ENCODE results near the gene SMIM5. TPM values are rescaled to one million over a fixed set of nuclear protein-coding genes. Genes with fewer than 3 reads are reported as not detected.

SMIM5 gene
- polyA plus RNA-seq, 3 donors: 5.6 to 13.3 (median 5.7) TPM

GRCh38 chr17:75595284-75595919 is 37.8 kb upstream of the SMIM5 start:
- no peak for DNase-seq (ENCODE audit: extremely low read depth in 1 of 11, low read depth in 9 of 11, low spot score in 4 of 11)

- no peak for DNase-seq (ENCODE audit: extremely low read depth in 1 of 11, low read depth in 9 of 11, low spot score in 4 of 11)
Measured at GRCh38 chr17:75595920-75596313, 37.3 kb upstream of the SMIM5 start.

GRCh38 chr17:75596320-75597087 is 36.7 kb upstream of the SMIM5 start:
- no peak for DNase-seq (ENCODE audit: extremely low read depth in 1 of 11, low read depth in 9 of 11, low spot score in 4 of 11)

GRCh38 chr17:75601057-75601987 is 31.9 kb upstream of the SMIM5 start:
- peak in 2 of 11 donors; percentile 9 to 13 for DNase-seq (ENCODE audit: extremely low read depth in 1 of 11, low read depth in 9 of 11, low spot score in 4 of 11)

GRCh38 chr17:75602644-75603043 is 30.6 kb upstream of the SMIM5 start:
- DNase-seq (ENCODE audit: extremely low read depth in 1 of 11, low read depth in 9 of 11, low spot score in 4 of 11): no peak

- DNase-seq (ENCODE audit: extremely low read depth in 1 of 11, low read depth in 9 of 11, low spot score in 4 of 11): no peak
Measured at GRCh38 chr17:75603123-75603522, 30.1 kb upstream of the SMIM5 start.

- DNase-seq (ENCODE audit: extremely low read depth in 1 of 11, low read depth in 9 of 11, low spot score in 4 of 11): no peak
Measured at GRCh38 chr17:75604034-75604695, 29.1 kb upstream of the SMIM5 start.

- DNase-seq (ENCODE audit: extremely low read depth in 1 of 11, low read depth in 9 of 11, low spot score in 4 of 11): no peak
Measured at GRCh38 chr17:75605790-75606189, 27.4 kb upstream of the SMIM5 start.

GRCh38 chr17:75607086-75607485 is 26.1 kb upstream of the SMIM5 start:
- no peak for DNase-seq (ENCODE audit: extremely low read depth in 1 of 11, low read depth in 9 of 11, low spot score in 4 of 11)

- DNase-seq (ENCODE audit: extremely low read depth in 1 of 11, low read depth in 9 of 11, low spot score in 4 of 11): no peak
Measured at GRCh38 chr17:75610103-75610984, 22.9 kb upstream of the SMIM5 start.

GRCh38 chr17:75611851-75612429 is 21.3 kb upstream of the SMIM5 start:
- DNase-seq (ENCODE audit: extremely low read depth in 1 of 11, low read depth in 9 of 11, low spot score in 4 of 11): no peak

GRCh38 chr17:75612906-75613626 is 20.2 kb upstream of the SMIM5 start:
- DNase-seq (ENCODE audit: extremely low read depth in 1 of 11, low read depth in 9 of 11, low spot score in 4 of 11): no peak

- no peak for DNase-seq (ENCODE audit: extremely low read depth in 1 of 11, low read depth in 9 of 11, low spot score in 4 of 11)
Measured at GRCh38 chr17:75614006-75614405, 19.2 kb upstream of the SMIM5 start.

GRCh38 chr17:75614556-75615270 is 18.5 kb upstream of the SMIM5 start:
- no peak for DNase-seq (ENCODE audit: extremely low read depth in 1 of 11, low read depth in 9 of 11, low spot score in 4 of 11)

GRCh38 chr17:75615301-75615700 is 17.9 kb upstream of the SMIM5 start:
- no peak for DNase-seq (ENCODE audit: extremely low read depth in 1 of 11, low read depth in 9 of 11, low spot score in 4 of 11)

GRCh38 chr17:75616521-75617122 is 16.6 kb upstream of the SMIM5 start:
- DNase-seq (ENCODE audit: extremely low read depth in 1 of 11, low read depth in 9 of 11, low spot score in 4 of 11): no peak

All from renal cortex interstitium (tissue), 11 donors.